Osteocyte (in vitro differentiated cells): Measurements from ENCODE around the gene MDM1. TPM values are rescaled to one million over a fixed set of nuclear protein-coding genes. Genes with fewer than 3 reads are reported as not detected.

Experiments used
- DNase-seq: peaks from one replicate; pipeline ENCODE4 v3.0.0; 2021; ENCODE audit warnings: mixed read lengths; ENCODE audit not compliant: unreplicated experiment; ENCODE audit errors: extremely low spot score
- H3K27ac Mint-ChIP-seq: one replicate; pipeline ENCODE4 v1.8.0; 2021; ENCODE audit warnings: mild to moderate bottlenecking, mixed read lengths; ENCODE audit not compliant: unreplicated experiment
- H3K27me3 Mint-ChIP-seq: one replicate; pipeline ENCODE4 v1.8.0; 2021; ENCODE audit warnings: mixed read lengths; ENCODE audit not compliant: unreplicated experiment
- H3K36me3 Mint-ChIP-seq: one replicate; pipeline ENCODE4 v1.8.0; 2021; ENCODE audit warnings: mixed read lengths; ENCODE audit not compliant: unreplicated experiment
- H3K4me1 Mint-ChIP-seq: one replicate; pipeline ENCODE4 v1.8.0; 2021; ENCODE audit warnings: mixed read lengths; ENCODE audit not compliant: unreplicated experiment
- H3K4me3 Mint-ChIP-seq: one replicate; pipeline ENCODE4 v1.8.0; 2021; ENCODE audit warnings: mild to moderate bottlenecking, moderate library complexity, mixed read lengths; ENCODE audit not compliant: unreplicated experiment
- H3K9me3 Mint-ChIP-seq: one replicate; pipeline ENCODE4 v1.8.0; 2021; ENCODE audit warnings: mixed read lengths; ENCODE audit not compliant: unreplicated experiment
- total RNA-seq: library from RNA; stranded (reverse); gene quantifications from 2 replicates; pipeline ENCODE4 v1.2.1, GENCODE V29; 2021
- TF ChIP-seq, protein P1 (sequence below): fragments of 200-600 bp; sonication (generic); IDR thresholded peaks from 2 replicates; pipeline ENCODE4 v1.5.0; 2021; ENCODE audit warnings: antibody characterized with exemption, mild to moderate bottlenecking, moderate library complexity

Gene MDM1
- total RNA-seq, 1 donor from 2014 or later, result 10.9 TPM

DNA sequence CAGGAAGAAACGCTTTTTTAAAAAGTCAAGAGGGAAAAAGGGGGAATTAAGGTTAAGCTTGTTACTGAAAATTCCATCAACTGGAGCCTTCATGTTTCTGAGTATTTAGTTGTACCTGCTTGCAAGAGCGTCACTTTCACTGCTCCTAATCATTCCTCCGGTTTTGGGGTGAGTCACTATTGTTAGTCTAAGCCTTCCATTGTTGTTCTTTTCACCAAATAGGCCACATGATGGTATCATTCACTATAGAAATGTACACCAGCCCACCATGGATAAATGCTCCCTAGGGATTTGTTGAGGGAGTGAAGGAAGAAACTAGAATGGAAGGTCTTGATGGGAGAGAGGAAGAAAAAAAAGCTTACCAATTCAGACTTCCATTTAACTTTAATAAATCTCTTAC is 81.7 kb downstream of the MDM1 start:
- Mint-ChIP-seq H3K4me1 (peaks cover 7% of the 10 kb centered on the region), H3K9me3 (no peaks in the 10 kb centered on the region), H3K36me3 (no peaks in the 10 kb centered on the region), H3K27me3 (peaks cover 17% of the 10 kb centered on the region), H3K27ac (no peak overlapping the region), H3K4me3 (no peak overlapping the region)
- no peak for DNase-seq
- TF ChIP-seq, protein P1, sequence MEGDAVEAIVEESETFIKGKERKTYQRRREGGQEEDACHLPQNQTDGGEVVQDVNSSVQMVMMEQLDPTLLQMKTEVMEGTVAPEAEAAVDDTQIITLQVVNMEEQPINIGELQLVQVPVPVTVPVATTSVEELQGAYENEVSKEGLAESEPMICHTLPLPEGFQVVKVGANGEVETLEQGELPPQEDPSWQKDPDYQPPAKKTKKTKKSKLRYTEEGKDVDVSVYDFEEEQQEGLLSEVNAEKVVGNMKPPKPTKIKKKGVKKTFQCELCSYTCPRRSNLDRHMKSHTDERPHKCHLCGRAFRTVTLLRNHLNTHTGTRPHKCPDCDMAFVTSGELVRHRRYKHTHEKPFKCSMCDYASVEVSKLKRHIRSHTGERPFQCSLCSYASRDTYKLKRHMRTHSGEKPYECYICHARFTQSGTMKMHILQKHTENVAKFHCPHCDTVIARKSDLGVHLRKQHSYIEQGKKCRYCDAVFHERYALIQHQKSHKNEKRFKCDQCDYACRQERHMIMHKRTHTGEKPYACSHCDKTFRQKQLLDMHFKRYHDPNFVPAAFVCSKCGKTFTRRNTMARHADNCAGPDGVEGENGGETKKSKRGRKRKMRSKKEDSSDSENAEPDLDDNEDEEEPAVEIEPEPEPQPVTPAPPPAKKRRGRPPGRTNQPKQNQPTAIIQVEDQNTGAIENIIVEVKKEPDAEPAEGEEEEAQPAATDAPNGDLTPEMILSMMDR, result no peak

GRCh38 chr12:68247785-68248184 is 84.4 kb downstream of the MDM1 start:
- TF ChIP-seq, protein P1, result no peak
- Mint-ChIP-seq H3K27me3 (peaks cover 12% of the 10 kb centered on the region), H3K27ac (no peak overlapping the region), H3K4me3 (no peak overlapping the region), H3K4me1 (peaks cover 9% of the 10 kb centered on the region), H3K9me3 (no peaks in the 10 kb centered on the region), H3K36me3 (no peaks in the 10 kb centered on the region)
- DNase-seq, result no peak

- no peak overlapping the region for H3K27ac Mint-ChIP-seq
- no peaks in the 10 kb centered on the region for H3K36me3 Mint-ChIP-seq
- DNase-seq, result no peak
- H3K9me3 Mint-ChIP-seq, result no peaks in the 10 kb centered on the region
- TF ChIP-seq, protein P1, result no peak
- peaks cover 12% of the 10 kb centered on the region for H3K4me1 Mint-ChIP-seq
- peaks cover 10% of the 10 kb centered on the region for H3K27me3 Mint-ChIP-seq
- H3K4me3 Mint-ChIP-seq, result no peak overlapping the region
Observed at GRCh38 chr12:68246350-68246749, 85.8 kb downstream of the MDM1 start.

DNA sequence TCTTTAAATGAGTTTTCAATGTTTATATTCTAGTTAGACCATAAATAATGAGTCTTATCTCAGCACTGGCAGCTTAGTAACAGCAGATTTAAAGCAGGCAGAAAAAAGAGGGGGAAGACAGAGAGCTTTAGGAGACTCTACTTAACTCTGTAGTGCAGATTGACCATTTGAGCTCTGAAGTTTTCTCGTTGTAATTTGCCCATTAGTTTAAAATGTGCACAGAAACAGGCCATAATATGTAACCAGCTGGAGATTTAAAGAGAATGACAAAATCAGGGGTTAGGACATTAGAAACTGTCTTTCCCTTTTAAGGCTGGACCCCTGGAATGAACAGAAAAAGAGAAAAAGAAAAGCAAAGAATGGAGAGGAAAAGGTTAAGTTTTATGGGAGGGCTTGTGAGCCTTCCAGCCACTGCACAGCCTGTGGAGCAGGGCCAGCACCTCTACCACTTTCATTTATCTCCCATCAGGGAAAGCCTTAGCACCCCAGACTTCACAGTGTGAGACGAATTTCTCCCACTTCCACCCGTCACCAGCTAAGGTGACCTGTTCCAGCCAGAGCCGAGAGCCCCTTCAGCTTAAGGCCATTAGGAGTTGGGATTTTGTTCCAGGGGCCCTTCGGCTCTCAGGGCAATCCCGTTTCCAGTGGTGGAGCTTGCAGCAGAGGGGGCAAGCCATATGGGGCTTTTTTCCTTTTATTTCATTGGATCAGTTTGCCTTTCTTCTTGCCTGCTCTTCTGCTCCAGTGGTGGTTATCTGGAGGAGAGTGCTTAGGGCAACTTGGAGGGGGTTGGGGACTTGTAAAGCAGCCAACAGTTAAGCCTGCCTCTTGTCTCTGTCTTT is 86.8 kb downstream of the MDM1 start:
- no peak overlapping the region for H3K4me3 Mint-ChIP-seq
- no peaks in the 10 kb centered on the region for H3K9me3 Mint-ChIP-seq
- no peaks in the 10 kb centered on the region for H3K36me3 Mint-ChIP-seq
- peaks cover 8% of the 10 kb centered on the region for H3K27me3 Mint-ChIP-seq
- no peak overlapping the region for H3K27ac Mint-ChIP-seq
- DNase-seq, result no peak
- TF ChIP-seq, protein P1, result no peak
- peaks cover 19% of the 10 kb centered on the region for H3K4me1 Mint-ChIP-seq

Other genes starting within 250 kb of the MDM1 start
- not detected in 2 replicates for gene IFNG, start 172.6 kb downstream of the MDM1 start, total RNA-seq
- 0.34 TPM in 1 of 2 replicates, not detected in the other for gene IL26, start 106.6 kb downstream of the MDM1 start, total RNA-seq
- not detected in 2 replicates for gene IL22, start 78.8 kb downstream of the MDM1 start, total RNA-seq